IMR-90 (cell line): ENCODE results near the gene DNAH6. TPM values are rescaled to one million over a fixed set of nuclear protein-coding genes. Genes with fewer than 3 reads are reported as not detected.

Experiments used
- ATAC-seq: fragments of 200-7000 bp; cut with Tn5 transposase; 2 replicates; pipeline ENCODE4 v1.9.1; 2020; ENCODE audit warnings: low read depth, mild to moderate bottlenecking, moderate library complexity
- BruUV-seq: library from RNA; stranded (reverse); fragments of 400-500 nt; replicated peaks from 2 replicates; lab custom pipeline; 2021; lab: Mats Ljungman, UMichigan
- CTCF ChIA-PET: fragments of 300-600 bp; formaldehyde crosslinking; extraction: SDS; loops from one replicate; lab custom pipeline; 2021; ENCODE audit warnings: antibody characterized with exemption; lab: Yijun Ruan, JAX
- POLR2A ChIA-PET: fragments of 300-600 bp; sonication (Branson Sonifier 250); formaldehyde crosslinking; loops from one replicate; lab custom pipeline; 2022; ENCODE audit warnings: antibody characterized with exemption; ENCODE audit not compliant: unreplicated experiment; lab: Charles Lee
- DNase-seq: peaks from one replicate; pipeline ENCODE4 v3.0.0; 2013
- H2AFZ ChIP-seq: replicated peaks from 2 replicates; pipeline ENCODE3; 2013; ENCODE audit warnings: low read length, mild to moderate bottlenecking; ENCODE audit not compliant: poor library complexity
- H2AK5ac ChIP-seq: 2 replicates; pipeline ENCODE4 v1.6.1; 2013; ENCODE audit warnings: low read depth, low read length, inconsistent platforms
- H2AK9ac ChIP-seq: replicated peaks from 2 replicates; pipeline ENCODE3; 2013; ENCODE audit warnings: mild to moderate bottlenecking, low read depth, low read length, moderate library complexity; ENCODE audit not compliant: poor library complexity
- H2BK120ac ChIP-seq: 2 replicates; pipeline ENCODE4 v1.6.1; 2013; ENCODE audit warnings: low read depth, low read length, inconsistent platforms
- H2BK15ac ChIP-seq: 3 replicates; pipeline ENCODE4 v1.6.1; 2013; ENCODE audit warnings: low read depth, low read length, inconsistent platforms
- H2BK20ac ChIP-seq: 2 replicates; pipeline ENCODE4 v1.6.1; 2013; ENCODE audit warnings: low read depth, mild to moderate bottlenecking, inconsistent platforms, low read length, moderate library complexity
- H2BK5ac ChIP-seq: 2 replicates; pipeline ENCODE4 v1.6.1; 2013; ENCODE audit warnings: mild to moderate bottlenecking, low read depth, low read length, inconsistent platforms; ENCODE audit not compliant: poor library complexity, severe bottlenecking
- H3K14ac ChIP-seq: replicated peaks from 2 replicates; pipeline ENCODE4 v1.6.1; 2013; ENCODE audit warnings: low read depth, low read length, inconsistent platforms
- H3K18ac ChIP-seq: 2 replicates; pipeline ENCODE4 v1.6.1; 2013; ENCODE audit warnings: low read depth, low read length, control low read depth
- H3K23ac ChIP-seq: 2 replicates; pipeline ENCODE4 v1.6.1; 2013; ENCODE audit warnings: low read depth, low read length, inconsistent platforms
- H3K27ac ChIP-seq: 2 replicates; pipeline ENCODE4 v1.5.1; 2013; ENCODE audit warnings: mild to moderate bottlenecking, control low read depth, low read length; ENCODE audit not compliant: insufficient read depth
- H3K27me3 ChIP-seq: 2 replicates; pipeline ENCODE4 v1.6.1; 2013; ENCODE audit warnings: low read length; ENCODE audit not compliant: control insufficient read depth, insufficient read depth
- H3K36me3 ChIP-seq: 2 replicates; pipeline ENCODE4 v1.6.1; 2013; ENCODE audit warnings: low read length, mixed read lengths; ENCODE audit not compliant: control insufficient read depth, insufficient read depth
- H3K4ac ChIP-seq: 2 replicates; pipeline ENCODE4 v1.6.1; 2013; ENCODE audit warnings: low read depth, low read length, inconsistent platforms
- H3K4me1 ChIP-seq: 2 replicates; pipeline ENCODE4 v1.6.1; 2013; ENCODE audit warnings: low read length, mixed read lengths; ENCODE audit not compliant: control insufficient read depth, insufficient read depth
- H3K4me2 ChIP-seq: 2 replicates; pipeline ENCODE4 v1.6.1; 2013; ENCODE audit warnings: low read depth, mild to moderate bottlenecking, control low read depth, low read length, moderate library complexity
- H3K4me3 ChIP-seq: 2 replicates; pipeline ENCODE4 v1.5.1; 2013; ENCODE audit warnings: low read depth, mild to moderate bottlenecking, control low read depth, low read length, moderate library complexity; ENCODE audit not compliant: insufficient read depth
- H3K56ac ChIP-seq: 2 replicates; pipeline ENCODE4 v1.6.1; 2013; ENCODE audit warnings: low read length, inconsistent platforms; ENCODE audit not compliant: insufficient read depth; ENCODE audit errors: extremely low read depth
- H3K79me1 ChIP-seq, 2 experiments: 2 replicates each; pipeline ENCODE4 v1.6.1; 2013; ENCODE audit warnings: low read length in 2 of 2, inconsistent platforms in 1 of 2, low read depth in 1 of 2
- H3K9ac ChIP-seq: 2 replicates; pipeline ENCODE4 v1.6.1; 2013; ENCODE audit warnings: low read depth, low read length, control low read depth
- H3K9me1 ChIP-seq: 2 replicates; pipeline ENCODE4 v1.6.1; 2013; ENCODE audit warnings: low read length, inconsistent platforms; ENCODE audit not compliant: insufficient read depth
- H3K9me3 ChIP-seq: 2 replicates; pipeline ENCODE4 v1.6.1; 2013; ENCODE audit warnings: low read length; ENCODE audit not compliant: control insufficient read depth, insufficient read depth
- H4K20me1 ChIP-seq: 2 replicates; pipeline ENCODE4 v1.6.1; 2013; ENCODE audit warnings: low read length, inconsistent platforms; ENCODE audit not compliant: insufficient read depth
- H4K5ac ChIP-seq: 2 replicates; pipeline ENCODE4 v1.6.1; 2013; ENCODE audit warnings: mild to moderate bottlenecking, low read depth, low read length, control low read depth
- H4K8ac ChIP-seq, 2 experiments: 2 replicates each; pipeline ENCODE4 v1.6.1; 2013; ENCODE audit warnings: low read depth in 2 of 2, low read length in 2 of 2, control low read depth in 1 of 2, inconsistent platforms in 1 of 2
- H4K91ac ChIP-seq: 2 replicates; pipeline ENCODE4 v1.6.1; 2013; ENCODE audit warnings: low read depth, low read length, inconsistent platforms; ENCODE audit not compliant: insufficient read depth
- BHLHE40 ChIP-seq: fragments of 150-350 bp; IDR thresholded peaks from 2 replicates; pipeline ENCODE4 v1.6.1; 2016; ENCODE audit warnings: mild to moderate bottlenecking, low read depth, low read length
- CEBPB ChIP-seq: IDR thresholded peaks from 2 replicates; pipeline ENCODE4 v1.6.1; 2012; ENCODE audit warnings: low read depth, low read length, improper control_type of control experiment
- CHD1 ChIP-seq: IDR thresholded peaks from 2 replicates; pipeline ENCODE4 v1.6.1; 2012; ENCODE audit warnings: low read depth, low read length, improper control_type of control experiment
- CTCF ChIP-seq: conservative IDR thresholded peaks from 2 replicates; pipeline ENCODE4 v1.5.1; 2012; ENCODE audit warnings: mild to moderate bottlenecking, low read depth, low read length, improper control_type of control experiment
- ELK1 ChIP-seq: fragments of 150-350 bp; IDR thresholded peaks from 2 replicates; pipeline ENCODE4 v1.6.1; 2016; ENCODE audit warnings: low read depth, mild to moderate bottlenecking, low read length, moderate library complexity, borderline replicate concordance
- FOS ChIP-seq: fragments of 150-350 bp; IDR thresholded peaks from 2 replicates; pipeline ENCODE4 v1.6.1; 2016; ENCODE audit warnings: low read depth, low read length
- MAFK ChIP-seq: IDR thresholded peaks from 2 replicates; pipeline ENCODE4 v1.6.1; 2012; ENCODE audit warnings: low read depth, low read length, improper control_type of control experiment
- MAZ ChIP-seq: IDR thresholded peaks from 2 replicates; pipeline ENCODE4 v1.6.1; 2012; ENCODE audit warnings: low read depth, mild to moderate bottlenecking, low read length, improper control_type of control experiment, moderate library complexity, borderline replicate concordance
- MXI1 ChIP-seq: IDR thresholded peaks from 2 replicates; pipeline ENCODE4 v1.6.1; 2012; ENCODE audit warnings: low read depth, mild to moderate bottlenecking, low read length, moderate library complexity, borderline replicate concordance
- NFE2L2 ChIP-seq: fragments of 150-350 bp; IDR thresholded peaks from 2 replicates; pipeline ENCODE4 v1.6.1; 2016; ENCODE audit warnings: low read depth, mild to moderate bottlenecking, low read length
- POLR2A ChIP-seq: IDR thresholded peaks from 2 replicates; pipeline ENCODE4 v1.6.1; 2012; ENCODE audit warnings: mild to moderate bottlenecking, low read depth, low read length
- RAD21 ChIP-seq: IDR thresholded peaks from 2 replicates; pipeline ENCODE4 v1.6.1; 2012; ENCODE audit warnings: low read length, improper control_type of control experiment
- RCOR1 ChIP-seq: IDR thresholded peaks from 2 replicates; pipeline ENCODE4 v1.6.1; 2012; ENCODE audit warnings: mild to moderate bottlenecking, low read length, improper control_type of control experiment; ENCODE audit not compliant: insufficient replicate concordance
- RFX5 ChIP-seq: IDR thresholded peaks from 2 replicates; pipeline ENCODE4 v1.8.0; 2012; ENCODE audit warnings: low read depth, mild to moderate bottlenecking, low read length, moderate library complexity
- SMC3 ChIP-seq: fragments of 150-350 bp; IDR thresholded peaks from 2 replicates; pipeline ENCODE4 v1.6.1; 2016; ENCODE audit warnings: low read depth, mild to moderate bottlenecking, antibody characterized with exemption, low read length, moderate library complexity
- USF2 ChIP-seq: fragments of 150-350 bp; IDR thresholded peaks from 2 replicates; pipeline ENCODE4 v1.6.1; 2017; ENCODE audit warnings: mild to moderate bottlenecking, antibody characterized with exemption, low read length, low read depth
- WGBS, 2 experiments: methylation state at CpG; one replicate each; pipeline versions ENCODE4 v1.1.5 to v1.1.7; 2013; ENCODE audit warnings: missing lambda C conversion rate in 2 of 2; ENCODE audit not compliant: insufficient read length in 1 of 2; ENCODE audit errors: extremely low coverage in 2 of 2; 5-methylcytosine and 5-hydroxymethylcytosine counted together
- dilution Hi-C: fragments of 300-500 bp; cut with HindIII; formaldehyde crosslinking; loops from one replicate; pipeline ENCODE4 v1.14.3; 2018; ENCODE audit warnings: low sequenced_read_pairs; ENCODE audit not compliant: unreplicated experiment
- in situ Hi-C: fragments of 300-500 bp; cut with MboI; formaldehyde crosslinking; loops from 3 replicates; pipeline ENCODE4 v1.14.3; 2019; ENCODE audit warnings: low sequenced_read_pairs, inconsistent platforms, mixed read lengths
- intact Hi-C: fragments of 100-400 bp; cut with micrococcal nuclease; formaldehyde crosslinking; loops from 2 replicates; pipeline ENCODE4 v1.10.0; 2022
- polyA plus RNA-seq, 3 experiments: library from polyadenylated mRNA; depleted of rRNA; stranded (reverse); fragments of >200 nt; gene quantifications; 2 replicates each; pipeline ENCODE4 v1.2.3, GENCODE V29; 2012; ENCODE audit warnings: low replicate concordance in 1 of 3
- total RNA-seq: library from RNA; depleted of rRNA; stranded (reverse); fragments of >200 nt; gene quantifications from 2 replicates; pipeline ENCODE4 v1.2.3, GENCODE V29; 2012

DNAH6 gene
- total and polyA plus RNA-seq, 2 of the 4 experiments (the other 2 are of a cell fraction), result under 0.01 to 0.07 TPM

- intact Hi-C loops, result no loop called here
Measured at GRCh38 chr2:84515788-84516187, 510 bp upstream of the DNAH6 start.

More at GRCh38 chr2:84515788-84516187, 510 bp upstream of the DNAH6 start:
- H3K18ac ChIP-seq, result no peak overlapping the region
- H4K5ac ChIP-seq, result no peak overlapping the region
- H3K4me2 ChIP-seq, result peak overlapping the region; percentile 73
- no peaks in the 10 kb centered on the region for H3K4me1 ChIP-seq
- POLR2A ChIA-PET, result no interaction called here
- H3K56ac ChIP-seq, result no peak overlapping the region
- ATAC-seq, result no peak
- no peak overlapping the region for H2BK5ac ChIP-seq
- no peaks in the 10 kb centered on the region for H4K20me1 ChIP-seq
- H3K23ac ChIP-seq, result no peak overlapping the region
- H4K91ac ChIP-seq, result no peak overlapping the region
- no CpG with 5 or more reads among the region's 9 CpGs for WGBS, 2 experiments
- H3K36me3 ChIP-seq, result no peaks in the 10 kb centered on the region
- BruUV-seq, result no TSS peak
- H2BK20ac ChIP-seq, result no peak overlapping the region
- no peak overlapping the region for H3K4ac ChIP-seq
- dilution Hi-C loops, result no loop called here
- CTCF ChIA-PET, result interaction anchor here (0.7 to 1.5 kb wide), 4 partner anchors 11 to 415 kb away, joined by 3 to 4 read pairs (median 3); no protein-coding TSS in a partner anchor
- no peak overlapping the region for H3K9ac ChIP-seq
- peaks cover 3% of the 10 kb centered on the region; the same call in 1 of the 2 replicates for H3K27me3 ChIP-seq
- H3K27ac ChIP-seq, result no peak overlapping the region
- DNase-seq, result no peak
- in situ Hi-C loops, result no loop called here
- peak overlapping the region; percentile 27 to 59; a peak in 3 of 4 replicates for H4K8ac ChIP-seq
- no peaks in the 10 kb centered on the region for H3K9me3 ChIP-seq
- no peak overlapping the region for H2AK5ac ChIP-seq
- no peak for TF ChIP-seq RFX5
- TF ChIP-seq MXI1, result no peak
- no peak for TF ChIP-seq MAFK
- TF ChIP-seq USF2, result no peak
- TF ChIP-seq NFE2L2, result no peak
- no peak for TF ChIP-seq CHD1
- no peak for TF ChIP-seq MAZ
- TF ChIP-seq FOS, result no peak
- TF ChIP-seq BHLHE40, result no peak
- no peak for TF ChIP-seq CEBPB
- TF ChIP-seq SMC3, result no peak
- TF ChIP-seq RCOR1, result no peak
- TF ChIP-seq POLR2A, result no peak
- TF ChIP-seq ELK1, result no peak
- no peak for TF ChIP-seq CTCF
- no peak for TF ChIP-seq RAD21
- H2AFZ ChIP-seq, result peak overlapping the region; percentile 91
- H2BK15ac ChIP-seq, result no peak overlapping the region
- H3K4me3 ChIP-seq, result peak overlapping the region; percentile 25; the same call in 1 of the 2 replicates
- peaks cover 6% of the 10 kb centered on the region; the same call in 1 of the 2 replicates for H3K9me1 ChIP-seq
- H2AK9ac ChIP-seq, result no peak overlapping the region
- H3K14ac ChIP-seq, result peak overlapping the region; percentile 40; the same call in 1 of the 2 replicates
- H2BK120ac ChIP-seq, result no peak overlapping the region
- no peaks in the 10 kb centered on the region for H3K79me1 ChIP-seq
